ENCODE measurements around the gene KDM5C.

GRCh38 chrX:53233536-53233935 is 8.5 kb upstream of the KDM5C start:
- TF ChIP-seq CTCF (IDR thresholded peaks at IDR 0.05) (no peak), POLR2A (IDR thresholded peaks at IDR 0.05) (no peak)

Data from body of pancreas (tissue), 4 donors.